Measurements from ENCODE around the gene SLC9A7.
"Not testable (repeated sequence)": the region's sequence is repeated elsewhere in the genome, so short reads cannot be mapped to it uniquely, and the experiment has no call there.

SLC9A7 gene

GRCh38 chrX:46758956-46759644, at the start of gene SLC9A7:
Gene SLC9A7, minus strand, starts transcription at chrX:46759118. Its CDS starts 89 bp downstream, at chrX:46759029.
- peak; percentile 64 for DNase-seq

- no peak for DNase-seq
These were observed 46.4 kb upstream of the SLC9A7 start for GRCh38 chrX:46805270-46805669.

GRCh38 chrX:46803140-46803539, 44.2 kb upstream of the SLC9A7 start:
- no peak for DNase-seq

DNA sequence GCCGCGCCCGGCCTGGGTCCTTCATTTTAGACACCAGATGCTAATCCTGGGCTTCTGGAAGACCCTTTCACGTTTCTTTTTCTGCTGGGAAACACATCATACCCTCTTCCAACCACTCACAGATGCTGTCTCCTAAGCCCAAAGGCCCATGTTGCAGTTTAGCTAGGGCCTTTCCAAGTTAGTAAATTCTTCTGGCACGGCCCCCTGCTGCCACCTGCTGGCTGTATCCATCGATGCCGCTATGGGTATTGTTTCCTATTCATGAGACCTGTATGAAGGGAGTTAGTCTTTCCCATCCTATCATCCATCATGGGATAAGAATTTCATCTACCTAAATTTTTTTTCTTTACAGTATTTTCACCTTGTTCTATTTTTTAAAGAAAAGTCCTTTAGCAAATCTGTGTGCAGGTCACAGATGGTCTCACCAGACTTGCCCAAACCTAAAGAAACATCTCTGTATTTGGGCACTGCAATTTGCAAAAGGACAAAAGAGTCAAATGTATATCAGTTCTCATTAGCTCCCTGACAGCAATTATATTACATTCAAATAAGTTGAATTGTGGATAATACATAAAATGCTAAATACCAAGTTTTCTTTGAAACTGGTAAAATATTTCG, 37.8 kb upstream of the SLC9A7 start:
- no peak for DNase-seq

DNA sequence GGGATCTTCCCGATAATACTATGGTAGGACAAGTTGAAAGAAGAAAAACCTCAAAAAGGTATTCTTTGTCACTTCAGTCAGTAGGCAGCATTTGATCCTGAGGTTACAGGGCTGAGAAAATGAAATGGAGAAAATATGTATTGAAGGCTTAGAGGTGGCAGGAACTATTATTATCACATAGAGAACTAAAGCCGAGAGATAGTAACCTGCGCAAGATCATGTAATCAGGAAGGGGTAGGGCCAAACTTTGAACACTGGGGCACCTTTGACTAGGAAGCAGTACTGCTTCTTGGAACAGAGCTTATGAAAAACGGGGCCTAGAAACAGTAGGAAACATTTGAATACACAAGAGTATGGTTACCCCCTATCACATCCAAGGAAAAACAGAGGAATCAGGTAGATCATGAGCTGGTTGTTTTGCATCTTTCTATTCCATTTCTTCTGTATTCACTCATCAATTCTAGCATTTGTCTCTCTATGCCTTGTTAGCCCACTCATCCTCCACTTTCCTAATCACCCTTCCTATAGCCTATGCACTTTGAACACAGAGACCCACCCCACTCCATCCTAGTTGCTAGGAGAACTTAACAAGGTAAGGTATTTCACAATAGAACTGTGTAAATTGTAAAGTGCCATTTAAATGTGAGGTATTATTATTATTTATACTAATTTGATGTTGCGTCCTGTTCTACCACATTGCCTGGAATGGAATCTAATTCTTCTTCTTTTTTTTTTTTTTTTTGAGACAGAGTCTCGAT, 34.6 kb upstream of the SLC9A7 start:
- DNase-seq: no peak

- no peak for DNase-seq
These were observed 33.9 kb upstream of the SLC9A7 start for GRCh38 chrX:46792810-46793188.

DNA sequence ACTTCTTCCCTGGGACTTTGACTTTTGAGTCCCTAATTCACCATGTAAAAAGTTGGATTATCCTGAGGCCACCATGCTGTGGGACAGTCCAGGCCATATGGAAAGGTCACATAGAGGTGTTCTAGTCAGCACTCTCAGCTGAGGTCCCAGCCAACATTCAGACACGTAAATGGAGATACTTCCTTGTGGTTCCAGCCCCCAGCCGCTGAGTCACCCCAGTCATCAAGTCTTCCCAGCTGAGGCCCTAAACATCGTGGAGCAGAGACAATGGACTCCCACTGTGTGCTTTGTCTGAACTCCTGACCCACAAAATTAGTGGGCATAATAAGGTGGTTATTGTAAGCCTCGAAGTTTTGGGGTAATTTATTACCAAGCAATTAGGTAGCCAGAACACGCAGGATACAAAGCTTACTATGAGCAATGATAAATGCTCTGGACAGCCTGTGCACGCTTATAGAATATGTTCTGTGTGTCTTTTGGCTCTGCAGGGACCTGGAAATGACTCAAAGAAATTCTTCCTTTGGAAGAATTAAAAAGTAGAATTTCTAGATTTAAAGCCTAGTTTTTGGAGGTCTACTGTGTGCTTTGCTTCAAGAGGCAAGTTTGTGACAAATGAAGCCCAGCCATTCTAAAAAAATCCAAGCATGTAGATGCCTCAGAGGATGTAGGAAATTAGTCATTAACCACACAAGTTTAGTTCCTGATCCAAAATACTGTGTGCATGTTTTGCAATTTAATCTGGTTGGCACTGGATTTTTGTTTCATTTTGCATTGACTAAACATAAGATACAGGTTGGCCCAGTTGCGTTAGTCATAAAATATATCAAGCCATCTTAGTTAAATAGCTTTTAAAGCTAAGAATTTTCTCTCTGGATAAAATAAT, 33.2 kb upstream of the SLC9A7 start:
- DNase-seq: no peak

DNA sequence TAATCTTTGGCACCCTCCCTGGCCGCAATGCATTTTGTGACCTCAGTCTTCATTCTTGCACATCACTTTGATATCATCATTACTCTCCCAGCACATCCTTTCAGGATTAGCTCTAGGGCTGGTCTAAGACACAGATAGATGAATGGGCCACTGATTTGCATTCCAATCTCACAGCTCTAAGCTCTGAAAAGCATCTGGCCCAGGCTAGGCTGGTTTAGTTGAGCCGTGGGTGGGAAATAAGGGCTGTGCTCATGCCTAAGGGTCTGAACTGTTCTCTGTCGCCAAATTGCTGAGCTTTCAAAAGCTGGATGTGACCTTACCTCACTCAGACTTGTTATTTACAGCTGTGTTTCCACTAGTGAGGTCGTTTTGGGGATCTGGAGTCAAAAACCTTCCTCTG, 30.0 kb upstream of the SLC9A7 start:
- no peak for DNase-seq

GRCh38 chrX:46784437-46784836, 25.5 kb upstream of the SLC9A7 start:
- DNase-seq: not testable (repeated sequence)

GRCh38 chrX:46782034-46782433, 23.1 kb upstream of the SLC9A7 start:
- DNase-seq: no peak

- no peak for DNase-seq
These were observed 19.3 kb upstream of the SLC9A7 start for GRCh38 chrX:46777971-46778810.

DNA sequence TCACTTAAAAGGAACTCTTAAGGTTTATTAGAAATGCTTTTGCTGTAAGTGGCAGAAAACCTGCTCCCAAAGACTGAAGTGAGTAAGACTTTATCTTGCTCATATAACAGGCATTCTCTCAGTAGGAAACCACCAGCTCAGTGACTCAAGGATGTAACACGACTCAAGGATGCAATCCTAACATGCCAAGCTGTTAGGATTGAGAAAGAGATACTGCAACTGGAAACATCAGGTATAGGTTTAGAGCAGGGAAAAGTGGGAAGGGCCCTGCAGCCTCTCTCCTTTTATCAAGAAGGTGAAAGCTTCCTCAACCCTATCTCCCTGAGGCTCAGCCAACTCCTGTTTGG, 11.9 kb upstream of the SLC9A7 start:
- DNase-seq: no peak

DNA sequence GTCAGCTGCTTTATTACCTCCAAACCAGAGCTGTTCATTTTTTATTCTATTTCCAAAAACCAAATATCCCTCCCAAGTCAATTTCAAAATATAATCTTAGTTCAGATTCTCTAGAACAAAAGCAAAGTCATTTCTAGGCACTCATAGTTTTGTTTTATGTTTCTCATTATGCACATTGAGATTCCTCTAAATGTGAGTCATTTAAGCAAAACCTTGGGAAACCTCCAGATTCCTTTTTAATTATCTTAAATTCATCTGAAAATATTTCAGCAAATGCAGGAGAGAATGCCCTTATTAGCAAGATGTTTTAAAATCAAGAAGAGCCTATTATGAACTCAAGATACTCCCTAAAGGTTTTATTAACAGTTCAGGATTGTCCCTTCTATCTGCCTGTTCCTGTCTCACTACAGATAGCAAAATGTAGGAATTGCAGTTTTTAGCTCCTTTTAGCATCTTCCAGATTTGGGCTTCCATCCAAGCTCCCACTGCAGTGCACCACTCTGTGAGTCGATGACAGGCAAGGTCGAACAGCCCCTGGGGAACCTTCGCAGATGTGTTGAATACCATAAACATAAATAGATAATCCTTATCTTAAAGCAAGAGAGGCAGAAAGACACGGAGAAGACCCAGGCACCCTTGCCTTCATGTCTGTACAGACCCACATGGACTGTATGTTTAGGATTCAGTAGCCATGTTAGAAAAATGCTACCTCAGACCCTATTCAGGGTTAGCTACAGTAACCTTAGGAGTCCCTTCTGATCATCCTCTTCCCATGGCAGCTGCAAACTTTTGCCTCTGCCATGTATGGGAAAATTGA, 11.3 kb upstream of the SLC9A7 start:
- DNase-seq: no peak

GRCh38 chrX:46762963-46763362, 4.0 kb upstream of the SLC9A7 start:
- no peak for DNase-seq

- no peak for DNase-seq
These were observed 692 bp upstream of the SLC9A7 start for GRCh38 chrX:46759645-46759974.

GRCh38 chrX:46758163-46758955, 559 bp downstream of the SLC9A7 start:
- no peak for DNase-seq

DNA sequence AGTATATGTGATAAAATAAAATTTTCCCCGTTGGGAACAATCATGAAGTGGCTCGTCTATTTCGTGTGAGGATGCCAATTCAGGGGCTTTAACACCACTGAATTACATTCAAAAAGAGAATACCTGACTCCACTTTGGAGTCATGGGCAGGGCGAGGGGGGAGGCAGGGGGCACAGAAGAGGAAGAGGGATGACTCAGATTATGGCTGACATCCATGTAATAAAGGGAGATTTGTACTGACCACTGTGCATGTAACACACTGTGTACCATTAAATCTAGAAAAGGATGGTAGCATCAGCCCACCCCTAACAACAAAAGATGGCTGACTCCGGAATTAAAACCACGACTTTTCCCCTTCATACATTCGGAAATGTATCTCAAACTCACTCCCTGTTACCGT, 1.3 kb downstream of the SLC9A7 start:
- no peak for DNase-seq

GRCh38 chrX:46757052-46757451, 1.9 kb downstream of the SLC9A7 start:
- DNase-seq: no peak

DNA sequence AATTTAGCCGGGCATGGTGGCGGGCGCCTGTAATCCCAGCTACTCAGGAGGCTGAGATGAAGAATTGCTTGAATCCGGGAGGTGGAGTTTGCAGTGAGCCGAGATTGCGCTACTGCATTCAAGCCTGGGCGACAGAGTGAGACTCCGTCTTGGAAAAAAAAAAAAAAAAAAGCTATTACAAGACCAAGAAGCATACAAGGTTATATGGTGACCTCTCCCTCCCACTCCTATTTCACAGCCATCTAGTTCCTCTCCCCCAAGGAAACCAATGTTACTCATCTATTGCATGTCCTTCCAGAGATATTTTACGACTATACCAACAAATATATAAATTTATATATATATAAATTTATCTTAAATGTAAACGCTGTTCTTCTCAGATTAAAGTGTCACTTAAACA, 3.2 kb downstream of the SLC9A7 start:
- no peak for DNase-seq

DNA sequence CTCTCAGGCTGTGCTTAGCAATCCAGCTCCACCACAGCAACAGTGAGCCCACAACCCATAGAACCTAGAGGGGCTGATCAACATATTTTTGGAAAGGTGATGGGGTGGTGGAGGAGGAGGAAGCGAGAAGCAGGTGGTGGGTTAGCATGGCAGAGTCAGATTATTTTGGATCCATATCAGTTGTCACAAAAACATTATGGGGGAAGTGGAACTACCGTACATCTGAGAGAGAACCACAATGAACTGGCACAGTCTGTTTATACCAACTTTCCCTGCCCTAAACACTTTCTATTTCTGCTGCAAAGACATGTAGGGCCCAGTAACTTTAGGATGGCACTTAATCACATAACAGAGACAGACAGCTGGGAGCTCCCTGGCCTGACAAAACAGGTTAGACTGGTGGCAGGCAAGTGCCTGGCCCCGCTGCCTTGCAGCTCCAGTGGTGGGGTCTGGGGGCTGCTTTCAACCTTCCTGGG, 4.3 kb downstream of the SLC9A7 start:
- no peak for DNase-seq

GRCh38 chrX:46754036-46754435, 4.9 kb downstream of the SLC9A7 start:
- DNase-seq: no peak
